Stimulated activated CD4-positive, alpha-beta T cell treated with anti-CD3 and anti-CD28 coated beads, Interleukin-4, amount 100 ng/mL, for 24 hours (primary cell): ENCODE measurements around the gene KIF1A.

Experiments used
- DNase-seq: peaks from one replicate; pipeline ENCODE4 v3.0.0-alpha.2; 2020

The KIF1A gene

DNA sequence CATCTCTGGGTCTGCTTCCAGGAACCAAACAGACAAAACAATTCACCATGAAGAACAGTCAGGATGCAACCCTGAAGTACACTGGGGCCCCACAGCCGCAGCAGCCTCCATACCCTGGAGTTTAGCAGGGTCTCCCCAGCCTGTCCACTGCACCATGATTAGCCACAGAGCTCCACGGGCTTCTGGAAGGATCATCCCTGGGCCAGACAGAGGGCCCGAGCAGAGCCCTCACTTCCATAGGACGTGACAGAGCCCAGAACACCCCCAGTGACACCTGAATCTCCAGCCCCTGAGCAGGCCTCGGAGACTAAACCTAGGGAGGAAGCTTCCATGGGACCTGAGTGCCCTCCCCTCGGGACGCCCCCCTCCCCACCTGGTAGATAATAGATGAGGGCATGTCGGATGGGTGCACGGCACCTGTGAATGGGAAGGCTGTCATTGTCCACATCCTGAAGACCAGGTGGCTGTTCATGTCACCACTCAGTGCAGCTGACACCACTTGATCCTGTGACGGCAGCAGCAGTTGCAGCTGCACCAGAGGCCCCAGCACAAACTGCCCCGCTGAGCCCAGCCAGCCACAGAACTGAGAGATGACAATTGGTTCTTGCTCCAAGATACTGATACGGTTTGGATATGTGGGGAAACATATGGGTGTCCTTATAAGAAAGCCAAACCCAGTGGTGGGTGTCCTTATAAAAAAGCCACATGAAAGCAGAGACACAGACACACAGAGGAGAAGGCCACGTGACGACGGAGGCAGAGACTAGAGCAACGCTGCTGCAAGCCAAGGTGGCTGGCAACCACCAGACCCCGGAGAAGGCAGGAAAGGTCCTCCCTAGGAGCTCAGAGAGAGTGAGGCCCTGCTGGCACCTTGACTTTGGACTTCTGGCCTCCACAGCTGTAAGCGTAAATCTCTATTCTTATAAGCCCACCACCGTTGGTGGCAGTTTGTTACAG, 23.2 kb downstream of the KIF1A start:
- no peak for DNase-seq

DNA sequence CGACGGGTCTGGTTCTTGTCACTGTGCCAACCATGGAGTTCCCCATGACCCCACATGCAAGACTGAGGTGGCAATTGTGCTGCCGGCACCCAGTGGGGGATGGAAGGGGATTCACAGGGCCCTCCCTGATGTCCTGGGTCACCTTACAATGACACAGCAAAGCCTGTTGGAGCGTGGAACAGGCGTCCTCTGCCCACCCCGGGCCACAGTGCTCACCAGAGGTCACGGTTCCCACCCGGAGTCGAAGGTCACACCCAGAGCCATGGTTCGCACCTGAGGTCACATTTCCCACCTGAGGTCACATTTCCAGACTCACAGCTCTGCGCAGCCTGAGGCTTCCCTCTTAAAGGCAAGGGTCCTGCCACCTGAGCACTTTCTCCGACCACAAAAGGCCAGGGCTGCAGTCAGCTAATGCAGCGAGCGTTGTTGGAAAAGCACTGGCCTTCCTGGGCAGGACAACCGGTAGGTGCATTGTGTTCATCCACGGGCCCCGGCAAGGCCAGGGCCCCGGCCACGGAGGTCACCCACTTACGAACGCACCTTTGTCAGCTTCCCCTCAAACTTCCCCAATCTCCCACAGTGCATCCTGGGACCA, 24.0 kb downstream of the KIF1A start:
- DNase-seq = no peak

DNA sequence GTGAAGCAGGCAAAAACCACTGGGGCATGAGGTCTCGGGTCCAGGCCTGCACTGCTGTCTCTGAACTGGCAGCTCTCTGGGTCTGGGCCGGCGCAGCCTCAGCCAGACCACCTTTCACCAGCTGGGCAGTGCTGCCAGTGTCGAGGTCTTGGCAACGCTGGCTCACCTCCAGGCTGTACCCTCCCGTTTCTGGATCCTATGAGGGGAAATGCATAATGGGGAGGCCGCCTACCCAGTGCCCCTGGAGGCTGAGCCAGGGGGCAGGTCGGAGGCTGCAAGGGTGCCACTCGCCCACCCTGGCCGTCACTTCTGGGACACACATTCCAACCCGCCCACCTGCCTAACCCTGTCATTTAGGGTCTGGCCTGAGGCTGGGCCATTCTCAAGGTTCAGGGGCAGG, 24.6 kb downstream of the KIF1A start:
- DNase-seq = no peak

DNA sequence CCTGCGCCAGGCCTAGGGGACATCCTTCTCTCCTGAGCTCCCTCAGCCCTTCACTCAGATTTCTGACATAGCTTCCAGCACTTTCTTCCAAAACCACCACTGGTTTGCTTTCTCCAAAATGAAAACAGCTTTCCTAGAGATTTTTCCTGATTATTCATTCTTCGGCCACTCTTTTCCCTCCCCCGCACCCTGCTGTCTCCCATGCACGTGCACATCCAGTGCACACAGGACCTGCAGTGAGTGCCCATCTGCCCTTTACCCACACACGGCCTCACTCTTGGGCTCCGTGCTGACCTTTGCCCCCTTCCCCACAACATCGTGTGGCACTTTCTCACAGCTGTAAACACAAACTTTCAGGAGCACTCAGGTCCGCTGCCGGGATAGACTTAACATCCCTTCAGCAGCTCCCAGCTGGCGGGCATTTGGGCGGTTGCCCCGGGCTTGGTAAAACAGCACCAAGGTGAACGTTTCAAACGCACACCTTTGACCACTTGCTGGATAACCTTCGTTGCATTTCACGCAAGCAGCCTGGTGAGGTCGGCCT, 25.8 kb downstream of the KIF1A start:
- no peak for DNase-seq

DNA sequence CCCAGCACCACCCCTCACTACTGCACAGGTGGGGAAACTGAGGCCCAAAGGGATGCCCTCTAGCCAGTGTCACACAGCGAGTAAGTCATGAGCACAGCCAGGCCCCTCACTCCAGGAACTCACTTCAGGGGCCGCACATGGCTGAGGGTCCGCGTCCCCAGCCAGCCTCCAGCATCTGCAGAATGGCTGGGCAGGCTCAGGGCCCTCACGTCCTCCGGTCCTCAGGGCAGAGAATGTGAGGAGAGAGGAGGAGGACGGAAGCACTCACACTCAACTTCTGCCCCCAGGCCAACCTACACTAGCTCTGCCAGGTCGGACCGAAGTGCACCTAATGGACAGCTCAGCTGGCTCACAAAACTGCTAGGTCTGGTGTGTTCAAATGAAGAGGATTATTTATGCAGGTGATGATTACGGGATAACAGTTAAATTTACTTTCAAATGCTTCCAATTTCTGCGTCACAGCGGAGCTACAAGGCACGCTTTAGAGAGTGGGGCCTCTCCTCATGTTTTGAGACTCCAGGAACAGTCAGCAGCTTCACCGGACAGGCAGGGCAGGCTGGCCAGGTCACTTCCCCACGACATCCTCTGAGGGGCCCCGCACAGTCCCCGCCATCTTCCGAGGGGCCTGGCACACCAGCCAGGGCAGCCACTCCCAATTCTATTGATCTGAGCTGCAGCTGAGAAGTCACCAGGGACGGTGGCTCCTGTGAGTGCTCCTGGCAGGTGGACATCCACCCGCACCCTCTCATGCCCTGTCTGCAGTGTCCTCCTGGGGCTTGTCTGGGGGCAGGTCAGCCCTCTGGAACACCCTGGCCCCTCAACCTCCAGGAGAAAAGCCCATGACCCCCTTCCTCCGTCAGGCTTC, 26.5 kb downstream of the KIF1A start:
- DNase-seq = no peak

DNA sequence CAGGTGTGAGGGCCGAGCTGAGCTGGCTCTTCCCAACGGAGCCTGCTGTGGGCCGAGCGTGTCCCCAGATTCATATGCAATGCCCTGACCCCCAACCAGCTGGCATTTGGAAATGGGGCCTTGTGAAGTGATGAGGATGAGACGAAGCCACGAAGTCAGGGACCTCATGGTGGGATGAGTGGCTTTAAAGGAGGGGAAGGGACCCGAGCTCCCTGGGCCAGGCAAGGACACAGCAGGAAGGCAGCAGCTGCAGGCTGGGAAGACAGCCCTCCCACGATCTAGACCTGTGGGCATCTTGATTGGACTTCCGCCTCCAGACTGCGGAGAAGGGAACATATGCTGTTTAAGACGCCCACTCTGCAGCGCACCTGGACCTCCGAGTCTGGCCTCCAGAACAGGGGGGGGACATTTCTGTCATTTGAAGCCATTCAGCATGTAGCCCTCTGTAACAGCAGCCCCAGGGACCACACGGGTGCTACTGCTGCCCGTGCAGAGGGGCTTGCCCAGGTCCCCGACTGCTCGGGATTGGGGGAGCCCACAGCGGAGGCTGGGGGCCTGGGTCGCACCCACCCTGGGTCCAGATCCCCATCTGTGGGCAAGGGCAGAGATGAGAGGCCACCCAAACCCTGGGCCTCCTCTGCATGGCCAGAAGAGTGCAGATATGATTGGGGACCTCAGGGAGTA, 27.2 kb downstream of the KIF1A start:
- DNase-seq = no peak

DNA sequence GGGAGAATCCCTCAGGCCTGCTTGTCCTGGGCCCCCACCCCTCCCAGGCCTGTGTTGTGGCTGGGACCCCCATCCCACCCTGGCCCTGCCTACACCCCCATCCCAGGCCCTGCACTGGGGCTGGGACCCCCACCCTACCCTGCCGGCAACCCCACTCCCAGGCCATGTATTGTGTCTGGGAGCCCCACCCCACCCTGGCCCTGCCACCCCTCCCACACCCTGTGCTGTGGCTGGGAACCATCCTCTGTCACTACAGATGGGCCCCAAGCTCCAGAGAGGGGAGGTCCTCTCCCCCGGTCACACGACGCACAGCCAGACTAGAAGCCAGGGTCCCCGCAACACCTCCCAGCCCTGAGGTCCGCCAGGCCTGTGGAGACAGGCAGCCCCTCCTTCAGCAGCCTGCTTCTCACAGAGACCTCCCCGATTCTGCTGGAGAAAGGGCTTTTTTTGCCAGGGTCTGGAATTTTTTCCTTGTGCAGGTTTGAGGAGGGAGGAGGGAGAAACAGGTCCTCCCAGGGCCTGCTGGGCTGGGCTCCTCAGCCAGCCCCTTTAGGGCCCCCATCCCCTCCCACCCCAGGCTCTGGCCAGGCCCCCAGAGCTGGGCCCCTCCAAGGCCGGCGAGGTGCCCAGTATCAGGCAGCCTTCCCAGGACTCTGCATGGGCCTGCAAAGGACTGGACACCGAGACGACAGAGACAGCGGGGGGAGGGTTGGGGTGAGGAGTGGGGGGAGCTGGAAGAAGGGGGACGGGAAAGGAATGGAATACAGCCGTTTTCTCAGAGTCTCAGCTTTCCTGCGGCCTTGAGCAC, 28.0 kb downstream of the KIF1A start:
- no peak for DNase-seq

DNA sequence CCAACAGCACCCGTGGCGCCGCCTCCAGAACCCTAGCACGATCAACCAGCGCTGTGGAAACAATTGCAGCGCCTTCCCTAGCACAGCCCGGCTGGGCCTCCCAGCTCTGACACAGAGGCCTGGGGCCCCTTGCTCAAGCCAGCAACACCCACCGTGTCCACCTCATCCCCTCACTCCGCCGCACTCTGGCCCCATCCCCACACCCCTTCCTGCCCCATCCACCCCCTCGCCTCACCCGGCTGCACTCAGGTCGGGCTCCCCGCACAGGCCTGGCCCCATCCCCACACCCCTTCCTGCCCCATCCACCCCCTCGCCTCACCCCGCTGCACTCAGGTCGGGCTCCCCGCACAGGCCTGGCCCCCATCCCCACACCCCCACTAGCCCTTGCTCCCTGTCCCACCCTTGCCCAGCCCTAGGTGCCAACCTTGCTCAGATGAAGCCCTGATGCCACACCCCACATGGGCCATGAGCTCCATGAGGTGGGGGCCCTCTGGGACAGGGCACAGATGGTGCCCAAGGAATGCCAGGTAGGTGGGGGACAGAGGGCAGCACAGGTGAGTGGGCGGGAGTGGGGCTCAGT, 28.7 kb downstream of the KIF1A start:
- no peak for DNase-seq

DNA sequence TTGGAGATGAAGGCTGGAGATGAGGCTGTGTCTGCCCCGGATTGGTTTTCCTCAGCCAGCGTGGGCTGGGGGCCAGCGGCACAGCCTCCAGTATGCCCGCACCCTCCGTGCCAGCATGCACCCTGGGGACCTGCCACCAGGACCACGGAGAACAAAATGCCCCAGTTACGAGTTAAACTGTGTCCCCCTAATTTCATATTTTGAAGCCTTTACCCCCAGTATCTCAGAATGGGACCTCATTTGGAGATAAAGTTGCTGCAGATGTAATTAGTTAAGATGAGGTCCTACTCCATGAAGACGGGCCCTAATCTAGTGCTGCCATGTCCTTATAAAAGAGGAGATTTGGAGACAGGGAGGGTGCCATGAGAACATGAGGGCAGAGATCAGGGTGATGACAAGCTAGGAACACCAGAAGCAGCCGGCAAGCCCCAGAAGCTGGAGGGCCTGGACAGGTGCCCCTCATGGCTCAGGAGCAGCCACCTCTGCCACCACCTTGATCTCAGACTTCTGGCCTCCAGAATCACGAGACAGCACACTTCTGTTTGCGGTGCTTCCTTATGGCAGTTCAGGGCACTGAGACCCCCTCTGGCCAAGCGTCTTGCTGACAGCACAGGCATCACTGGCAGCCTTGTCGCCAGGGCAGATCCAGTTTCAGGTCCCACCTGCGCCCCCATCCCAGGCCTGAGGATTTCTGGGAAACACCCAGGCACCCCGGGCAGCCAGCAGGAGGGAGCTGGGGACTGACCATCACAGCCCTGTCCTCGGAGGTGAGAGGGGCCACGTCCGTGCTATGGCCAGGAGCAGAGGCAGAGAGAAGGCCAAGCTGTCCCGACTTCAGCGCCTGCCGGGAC, 29.4 kb downstream of the KIF1A start:
- DNase-seq = no peak

DNA sequence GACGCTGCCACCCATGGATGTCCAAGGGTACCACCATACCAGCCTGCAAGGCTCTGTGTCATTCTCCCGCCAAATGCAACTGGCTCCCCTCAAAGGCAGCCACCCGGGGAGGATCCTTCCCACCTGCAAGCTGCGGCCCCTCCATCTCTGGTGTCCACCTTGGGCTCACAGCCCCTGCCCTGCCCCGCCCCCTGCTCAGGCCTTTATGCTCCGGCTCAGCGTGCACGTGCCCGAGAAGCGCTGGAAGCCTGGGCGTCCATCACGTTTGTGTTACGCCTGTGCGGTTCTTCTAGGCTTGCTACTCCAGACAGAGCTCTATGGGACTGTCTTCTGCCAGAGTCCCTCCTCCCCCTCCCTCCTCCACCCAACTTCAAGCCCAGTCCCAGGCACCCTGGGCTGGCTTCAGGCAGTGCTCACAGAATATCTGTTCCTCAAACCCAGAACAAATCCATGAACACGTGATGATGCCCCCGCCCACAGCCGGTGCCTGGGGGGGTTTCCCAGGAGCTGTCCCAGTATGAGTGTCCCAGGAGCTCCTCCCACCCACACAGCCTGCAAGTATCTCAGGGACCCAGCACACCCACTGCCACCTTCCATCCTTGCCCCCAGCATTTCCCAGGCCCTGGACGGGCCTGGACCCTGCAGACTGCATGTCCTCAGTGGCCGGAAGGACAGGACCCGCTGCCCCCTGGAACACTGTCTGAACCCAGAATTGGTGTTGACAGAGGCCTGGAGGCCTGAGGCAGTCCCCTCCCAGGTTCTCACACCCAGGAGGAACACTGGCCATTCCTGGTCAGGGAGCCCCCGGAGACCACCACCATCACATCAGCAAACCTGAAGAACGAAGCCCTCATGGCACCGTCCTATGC, 30.3 kb downstream of the KIF1A start:
- DNase-seq = no peak

DNA sequence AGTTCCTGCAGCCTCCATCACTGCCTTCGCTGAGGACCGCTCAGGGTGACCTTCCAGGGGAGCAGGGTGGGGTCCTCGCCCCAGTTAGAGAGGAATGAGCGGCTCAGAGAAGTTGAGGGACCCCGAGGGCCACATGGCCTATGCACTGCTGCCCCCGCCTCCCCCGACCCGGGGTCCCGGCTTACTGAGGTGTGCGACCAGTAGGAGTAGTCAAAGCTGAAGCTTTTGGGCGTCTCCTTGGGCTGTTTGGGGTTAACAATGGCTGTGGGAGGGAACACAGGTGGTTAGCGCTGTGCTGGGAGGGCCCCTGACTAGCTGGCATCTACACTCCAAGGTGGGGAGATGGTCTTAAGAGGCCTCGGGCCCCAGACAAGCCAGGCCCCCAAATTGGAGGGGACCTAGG, 31.0 kb downstream of the KIF1A start:
- no peak for DNase-seq

DNA sequence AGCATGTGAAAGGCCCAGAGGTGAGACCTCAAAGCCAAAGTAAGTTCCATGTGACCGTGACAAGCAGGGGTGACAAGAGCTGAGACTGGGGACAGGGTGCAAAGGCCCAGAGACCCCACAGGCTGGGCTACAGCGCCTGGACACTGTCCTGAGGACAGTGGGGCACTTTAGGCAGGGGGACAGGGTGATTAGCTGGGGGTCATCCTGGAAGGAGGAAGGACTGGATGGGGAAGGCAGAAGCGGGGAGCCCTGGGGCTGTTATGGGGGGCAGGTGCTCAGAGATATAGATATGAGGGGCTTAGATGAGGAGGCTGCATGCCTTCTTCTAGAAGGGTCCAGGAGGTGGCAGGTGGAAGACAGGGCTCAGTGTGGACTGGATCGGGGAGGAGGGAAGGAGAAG, 31.5 kb downstream of the KIF1A start:
- DNase-seq = no peak

DNA sequence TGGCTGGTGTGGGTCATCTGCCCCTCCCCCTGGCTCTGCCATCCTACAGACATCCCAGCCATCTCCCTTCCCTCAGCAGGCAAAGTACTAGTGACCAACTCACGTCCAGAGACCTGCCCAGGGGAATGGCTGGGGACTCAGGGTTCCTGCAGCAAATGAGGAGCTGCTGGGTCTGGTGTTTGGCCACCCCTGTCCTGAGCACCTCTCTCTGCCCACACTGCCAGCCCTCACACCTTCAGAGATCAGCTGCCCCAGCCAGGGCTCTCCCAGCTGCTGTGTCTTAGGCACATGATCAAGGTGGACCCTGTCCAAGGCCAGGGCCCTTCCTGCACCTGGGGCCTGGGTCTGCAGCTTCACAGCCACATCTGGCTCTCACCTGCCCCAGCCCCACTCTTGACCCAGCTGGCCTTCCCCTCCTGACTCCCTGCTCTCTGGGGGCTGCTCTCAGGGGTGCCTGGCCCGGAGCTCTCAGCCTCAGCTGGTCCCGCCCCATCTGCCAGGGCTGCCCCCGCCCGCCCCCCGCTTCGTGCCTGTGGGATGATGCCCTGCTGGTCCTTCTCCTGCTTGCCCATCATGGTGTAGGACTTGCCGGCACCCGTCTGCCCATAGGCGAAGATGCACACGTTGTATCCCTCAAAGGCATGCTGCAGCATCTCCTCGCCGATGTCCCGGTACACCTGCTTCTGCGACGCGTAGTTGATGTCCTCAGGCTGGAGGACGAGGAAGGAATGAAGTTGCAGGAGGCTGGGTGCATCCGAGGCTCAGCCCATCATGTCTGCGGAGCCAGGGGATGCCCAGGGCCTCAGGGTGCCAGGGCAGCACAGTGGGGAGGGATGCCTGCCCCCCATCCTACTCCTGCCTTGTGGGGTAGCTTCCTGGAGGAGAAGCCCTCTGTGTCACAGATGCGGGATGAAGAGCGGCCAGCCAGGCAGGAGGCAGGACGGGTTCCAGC, 32.2 kb downstream of the KIF1A start:
- DNase-seq = no peak

DNA sequence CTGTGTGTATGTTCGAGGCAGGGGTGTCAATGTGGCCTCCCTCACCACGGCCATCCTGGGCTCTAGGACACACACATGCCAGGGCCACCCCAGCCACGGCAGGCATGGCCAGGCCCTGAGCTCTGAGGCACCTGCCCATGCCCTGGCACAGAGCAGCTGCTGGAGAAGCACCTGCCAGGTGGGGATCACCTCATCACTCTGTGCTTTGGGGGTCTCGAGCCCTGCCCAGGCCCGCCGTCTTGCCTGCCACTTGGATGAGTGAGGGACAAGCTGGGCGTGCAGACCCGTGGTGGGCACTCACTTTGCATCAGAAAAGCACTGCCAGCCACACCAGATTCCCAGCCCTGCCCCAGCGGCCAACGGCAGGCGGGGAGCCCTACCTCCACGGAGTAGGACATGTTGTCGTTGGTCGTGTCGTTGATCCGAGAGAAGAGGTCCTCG, 33.1 kb downstream of the KIF1A start:
- no peak for DNase-seq

DNA sequence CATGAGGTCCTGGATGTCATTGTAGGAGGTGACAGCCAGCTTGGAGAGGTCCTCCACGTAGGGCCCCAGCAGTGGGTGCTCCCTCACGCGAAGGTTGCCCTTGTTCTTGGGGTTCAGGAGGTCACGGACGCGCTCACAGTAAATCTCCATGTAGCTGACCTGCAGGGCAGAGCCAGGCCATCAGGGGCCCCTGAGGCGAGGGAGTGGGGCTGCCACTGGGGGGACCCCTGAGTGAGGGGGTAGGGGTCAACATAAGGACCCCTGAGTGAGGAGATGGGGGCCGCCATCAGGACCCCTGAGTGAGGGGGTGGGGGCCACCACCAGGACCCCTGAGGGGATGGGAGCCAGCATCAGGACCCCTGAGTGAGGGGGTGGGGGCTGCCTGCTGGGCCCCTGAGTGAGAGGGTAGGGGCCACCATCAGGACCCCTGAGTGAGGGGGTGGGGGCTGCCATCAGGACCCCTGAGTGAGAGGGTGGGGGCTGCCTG, 33.6 kb downstream of the KIF1A start:
- DNase-seq = no peak

DNA sequence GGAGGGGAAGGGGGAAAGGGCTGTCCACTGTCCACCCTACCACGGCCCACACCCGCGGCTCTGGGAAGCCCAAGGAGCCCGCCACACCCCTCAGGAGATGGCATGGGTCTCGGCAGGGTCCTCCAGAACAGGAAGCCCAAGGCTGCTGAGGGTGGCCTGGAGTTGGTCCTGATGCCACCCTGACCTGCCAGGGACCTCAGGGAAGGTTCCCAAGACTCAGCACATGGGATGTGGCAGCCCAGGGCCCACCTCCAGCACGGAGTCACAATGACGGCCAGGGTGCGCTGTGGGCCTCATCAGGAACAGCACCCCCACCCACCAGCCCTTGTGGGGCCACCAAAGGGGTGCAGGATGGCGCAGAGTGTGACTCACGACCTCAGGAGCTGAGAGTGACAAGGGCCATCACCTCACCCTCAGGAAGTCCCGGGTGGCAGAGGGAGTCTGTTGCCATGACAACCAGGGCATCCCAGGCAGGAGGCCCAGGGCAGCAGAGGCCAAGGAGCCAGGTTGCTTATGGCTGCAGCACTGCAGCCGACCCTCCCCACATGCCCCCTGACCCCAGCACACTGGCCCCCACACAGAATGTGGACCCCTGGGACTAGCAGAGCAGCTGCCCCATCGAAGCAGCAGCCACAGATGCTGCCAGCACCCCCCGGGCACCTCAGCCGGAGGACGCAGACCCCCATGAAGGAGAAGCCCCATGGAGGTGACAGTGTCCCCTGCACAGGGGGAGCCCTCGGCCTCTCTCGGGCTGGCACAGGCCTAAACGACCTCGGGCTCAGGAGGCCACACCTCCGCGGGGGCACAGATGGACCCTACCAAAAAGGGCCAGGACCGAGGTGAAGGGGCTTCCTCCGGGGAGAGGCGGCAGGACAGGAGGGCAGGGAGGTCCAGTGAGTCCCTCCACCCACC, 34.3 kb downstream of the KIF1A start:
- no peak for DNase-seq
